Nephron progenitor cell (in vitro differentiated cells): ENCODE data around the gene WDFY2.
A peak's percentile ranks its signal among the peaks of the same experiment; 100 is the strongest.

Experiments used
- DNase-seq: peaks from one replicate; pipeline ENCODE4 v3.0.0; 2021
- H3K27ac Mint-ChIP-seq: 2 replicates; pipeline ENCODE4 v1.8.0; 2021; ENCODE audit warnings: mild to moderate bottlenecking, moderate library complexity, mixed read lengths
- H3K27me3 Mint-ChIP-seq: 2 replicates; pipeline ENCODE4 v1.8.0; 2021; ENCODE audit warnings: mild to moderate bottlenecking, low read depth, mixed read lengths; ENCODE audit not compliant: poor library complexity
- H3K36me3 Mint-ChIP-seq: 2 replicates; pipeline ENCODE4 v1.8.0; 2021; ENCODE audit warnings: low read depth, mixed read lengths
- H3K4me1 Mint-ChIP-seq: 2 replicates; pipeline ENCODE4 v1.8.0; 2021; ENCODE audit warnings: mixed read lengths
- H3K4me3 Mint-ChIP-seq: 2 replicates; pipeline ENCODE4 v1.8.0; 2021; ENCODE audit warnings: mild to moderate bottlenecking, moderate library complexity, mixed read lengths
- H3K9me3 Mint-ChIP-seq: 2 replicates; pipeline ENCODE4 v1.8.0; 2021; ENCODE audit warnings: mild to moderate bottlenecking, moderate library complexity, mixed read lengths
- CTCF ChIP-seq: fragments of 200-600 bp; sonication (generic); IDR thresholded peaks from 2 replicates; pipeline ENCODE4 v1.5.0; 2021; ENCODE audit warnings: antibody characterized with exemption

The WDFY2 gene

GRCh38 chr13:51770681-51771417 lies 186.6 kb downstream of the WDFY2 start:
- H3K4me3 Mint-ChIP-seq: no peak overlapping the region
- H3K4me1 Mint-ChIP-seq: peaks cover 9% of the 10 kb centered on the region
- H3K27me3 Mint-ChIP-seq: peaks cover 3% of the 10 kb centered on the region
- no peak for TF ChIP-seq CTCF
- H3K9me3 Mint-ChIP-seq: no peaks in the 10 kb centered on the region
- no peaks in the 10 kb centered on the region for H3K36me3 Mint-ChIP-seq
- H3K27ac Mint-ChIP-seq: peak overlapping the region; percentile 11
- DNase-seq: no peak

- Mint-ChIP-seq H3K9me3 (no peaks in the 10 kb centered on the region), H3K27me3 (peaks cover 3% of the 10 kb centered on the region), H3K36me3 (no peaks in the 10 kb centered on the region), H3K4me3 (no peak overlapping the region), H3K27ac (peak overlapping the region; percentile 11), H3K4me1 (peaks cover 9% of the 10 kb centered on the region)
- TF ChIP-seq CTCF: no peak
- no peak for DNase-seq
Observed at GRCh38 chr13:51771418-51772104, 187.3 kb downstream of the WDFY2 start.

GRCh38 chr13:51772105-51772455 lies 187.8 kb downstream of the WDFY2 start:
- peaks cover 3% of the 10 kb centered on the region for H3K27me3 Mint-ChIP-seq
- no peak for DNase-seq
- H3K4me1 Mint-ChIP-seq: peaks cover 9% of the 10 kb centered on the region
- TF ChIP-seq CTCF: no peak
- no peaks in the 10 kb centered on the region for H3K9me3 Mint-ChIP-seq
- no peak overlapping the region for H3K4me3 Mint-ChIP-seq
- no peaks in the 10 kb centered on the region for H3K36me3 Mint-ChIP-seq
- H3K27ac Mint-ChIP-seq: no peak overlapping the region

- Mint-ChIP-seq H3K9me3 (no peaks in the 10 kb centered on the region), H3K27ac (no peak overlapping the region), H3K4me3 (no peak overlapping the region), H3K4me1 (peaks cover 14% of the 10 kb centered on the region), H3K36me3 (no peaks in the 10 kb centered on the region), H3K27me3 (peaks cover 3% of the 10 kb centered on the region)
- no peak for DNase-seq
- TF ChIP-seq CTCF: no peak
Observed at GRCh38 chr13:51772781-51773180, 188.5 kb downstream of the WDFY2 start.

GRCh38 chr13:51773515-51773914 lies 189.3 kb downstream of the WDFY2 start:
- H3K36me3 Mint-ChIP-seq: no peaks in the 10 kb centered on the region
- peaks cover 3% of the 10 kb centered on the region for H3K27me3 Mint-ChIP-seq
- H3K27ac Mint-ChIP-seq: no peak overlapping the region
- H3K4me1 Mint-ChIP-seq: peaks cover 16% of the 10 kb centered on the region
- no peaks in the 10 kb centered on the region for H3K9me3 Mint-ChIP-seq
- DNase-seq: no peak
- no peak for TF ChIP-seq CTCF
- no peak overlapping the region for H3K4me3 Mint-ChIP-seq

GRCh38 chr13:51776179-51776578 lies 191.9 kb downstream of the WDFY2 start:
- peaks cover 3% of the 10 kb centered on the region for H3K27me3 Mint-ChIP-seq
- no peak overlapping the region for H3K4me3 Mint-ChIP-seq
- H3K4me1 Mint-ChIP-seq: peaks cover 12% of the 10 kb centered on the region
- DNase-seq: no peak
- H3K9me3 Mint-ChIP-seq: no peaks in the 10 kb centered on the region
- no peak overlapping the region for H3K27ac Mint-ChIP-seq
- H3K36me3 Mint-ChIP-seq: no peaks in the 10 kb centered on the region
- TF ChIP-seq CTCF: no peak
